HepG2 (cell line): ENCODE results near the gene TRDN. TPM values are rescaled to one million over a fixed set of nuclear protein-coding genes. Genes with fewer than 3 reads are reported as not detected.

Experiments used
- ATAC-seq: fragments of 200-7000 bp; cut with Tn5 transposase; 3 replicates; pipeline ENCODE4 v1.9.1; 2020; ENCODE audit warnings: mild to moderate bottlenecking, moderate library complexity
- BruUV-seq: library from RNA; stranded (reverse); fragments of 400-500 nt; replicated peaks from 2 replicates; lab custom pipeline; 2021; lab: Mats Ljungman, UMichigan
- CTCF ChIA-PET: fragments of 300-600 bp; formaldehyde crosslinking; extraction: SDS; loops from one replicate; lab custom pipeline; 2021; ENCODE audit warnings: low total read pairs, inconsistent platforms, low intra/inter-chr PET ratio; lab: Yijun Ruan, JAX
- POLR2A ChIA-PET: fragments of 350-600 bp; sonication (Branson Sonifier 250); formaldehyde crosslinking; loops from one replicate; lab custom pipeline; 2020; ENCODE audit warnings: antibody characterized with exemption, inconsistent platforms; lab: Yijun Ruan, JAX
- DNase-seq: peaks from one replicate; pipeline ENCODE4 v3.0.0-alpha.2; 2015; ENCODE audit warnings: low spot score
- FAIRE-seq: peaks from 3 replicates; lab custom pipeline; 2011; peaks lifted over from hg19 to GRCh38; lab: Jason Lieb, UNC
- H2AFZ ChIP-seq: one replicate; pipeline ENCODE4 v1.6.1; 2011; ENCODE audit warnings: low read length, inconsistent platforms
- H3K27ac ChIP-seq: fragments of 300-600 bp; 3 replicates; pipeline ENCODE4 v1.8.0; 2011; ENCODE audit warnings: mixed run types, mild to moderate bottlenecking, mixed read lengths, low read length, inconsistent platforms; ENCODE audit not compliant: insufficient read depth; ENCODE audit errors: extremely low read length
- H3K27me3 ChIP-seq, 2 experiments: fragments of 200-600 bp in 1 of 2; 2 replicates in 1 of 2; 3 replicates in 1 of 2; pipeline versions ENCODE4 v1.6.0 to v1.8.0; 2011; ENCODE audit warnings: low read length in 2 of 2, mild to moderate bottlenecking in 2 of 2, moderate library complexity in 2 of 2, inconsistent platforms in 1 of 2; ENCODE audit not compliant: insufficient read depth in 2 of 2, control insufficient read depth in 1 of 2
- H3K36me3 ChIP-seq, 2 experiments: fragments of 200-600 bp in 1 of 2; replicated peaks in 1 of 2; 2 replicates in 1 of 2; 3 replicates in 1 of 2; pipeline versions ENCODE4 v1.5.1 to v1.8.0; 2011; ENCODE audit warnings: low read length in 2 of 2, inconsistent platforms in 1 of 2; ENCODE audit not compliant: insufficient read depth in 2 of 2, control insufficient read depth in 1 of 2
- H3K4me1 ChIP-seq: 2 replicates; pipeline ENCODE4 v1.5.1; 2012; ENCODE audit warnings: low read length, inconsistent platforms; ENCODE audit not compliant: insufficient read depth
- H3K4me2 ChIP-seq: 2 replicates; pipeline ENCODE4 v1.6.0; 2011; ENCODE audit warnings: low read depth, low read length, inconsistent platforms
- H3K4me3 ChIP-seq, 3 experiments: fragments of 200-600 bp in 1 of 3; sonication (generic), shearing (Covaris generic) in 1 of 3; replicated peaks in 1 of 3; 2 replicates each; pipeline ENCODE4 v1.5.1; 2011 to 2016; ENCODE audit warnings: low read length in 3 of 3, inconsistent platforms in 2 of 3, low read depth in 2 of 3, mild to moderate bottlenecking in 2 of 3, control low read depth in 1 of 3, mixed read lengths in 1 of 3; ENCODE audit not compliant: insufficient read depth in 1 of 3
- H3K79me2 ChIP-seq: one replicate; pipeline ENCODE4 v1.6.1; 2011; ENCODE audit warnings: low read length, inconsistent platforms; ENCODE audit not compliant: insufficient read depth
- H3K9ac ChIP-seq: 2 replicates; pipeline ENCODE4 v1.6.0; 2011; ENCODE audit warnings: mild to moderate bottlenecking, low read depth, low read length, inconsistent platforms; ENCODE audit not compliant: insufficient read depth
- H3K9me3 ChIP-seq: 2 replicates; pipeline ENCODE4 v1.5.1; 2012; ENCODE audit warnings: mild to moderate bottlenecking, low read length
- H4K20me1 ChIP-seq: 2 replicates; pipeline ENCODE4 v1.6.0; 2011; ENCODE audit warnings: inconsistent platforms, mild to moderate bottlenecking, low read length, moderate library complexity; ENCODE audit not compliant: insufficient read depth
- BHLHE40 ChIP-seq: IDR thresholded peaks from 2 replicates; pipeline ENCODE4 v1.6.1; 2011; ENCODE audit warnings: low read length, improper control_type of control experiment
- NR2F6 ChIP-seq, 2 experiments: IDR thresholded peaks; 2 replicates each; pipeline ENCODE4 v1.6.1; 2016; ENCODE audit warnings: antibody characterized with exemption in 1 of 2, mild to moderate bottlenecking in 1 of 2
- ZC3H4 ChIP-seq: sonication (generic); formaldehyde crosslinking; IDR thresholded peaks from 2 replicates; pipeline ENCODE4 v1.4.0; 2020; ENCODE audit warnings: missing genetic modification reagents, borderline replicate concordance
- ZNF552 ChIP-seq: sonication (generic); formaldehyde crosslinking; IDR thresholded peaks from 2 replicates; pipeline ENCODE4 v1.9.0; 2022; ENCODE audit warnings: missing genetic modification reagents, mild to moderate bottlenecking, borderline replicate concordance
- ZNF83 ChIP-seq: sonication (generic); formaldehyde crosslinking; IDR thresholded peaks from 2 replicates; pipeline ENCODE4 v1.4.0; 2020; ENCODE audit warnings: missing genetic modification reagents, mild to moderate bottlenecking, borderline replicate concordance
- WGBS: methylation state at CpG from one replicate; pipeline ENCODE4 v1.1.6; 2017; ENCODE audit warnings: low lambda C conversion rate; 5-methylcytosine and 5-hydroxymethylcytosine counted together
- in situ Hi-C: cut with HindIII; loops from 2 replicates; pipeline ENCODE4 v1.10.0; 2017; ENCODE audit warnings: low pct_unique_long_range_greater_than_20kb; ENCODE audit not compliant: extremely low pct_ligation_motif_present
- intact Hi-C: fragments of 100-400 bp; cut with micrococcal nuclease; formaldehyde crosslinking; loops from one replicate; pipeline ENCODE4 v1.10.0; 2022; ENCODE audit not compliant: unreplicated experiment
- polyA plus RNA-seq, 8 experiments: library from polyadenylated mRNA; depleted of rRNA in 3 of 8; stranded (reverse) in 7 of 8; unstranded in 1 of 8; fragments of >200 nt; fragmentation: Illumina TruSeq in 4 of 8; extraction: Trizol in 4 of 8; gene quantifications; 2 replicates each; pipeline versions ENCODE4 v1.2.1 to v1.2.3, GENCODE V29; 2011 to 2016; ENCODE audit warnings: low read depth in 4 of 8, missing spikeins in 1 of 8, mixed read lengths in 1 of 8; ENCODE audit not compliant: insufficient read depth in 1 of 8
- total RNA-seq, 5 experiments: library from RNA; depleted of rRNA; stranded (reverse); fragments of >200 nt; fragmentation: Illumina TruSeq; extraction: Trizol; gene quantifications; 2 replicates each; pipeline ENCODE4 v1.2.3, GENCODE V29; 2016; ENCODE audit warnings: low read depth in 1 of 5
- TF ChIP-seq, protein P1 (sequence below): sonication (generic); formaldehyde crosslinking; IDR thresholded peaks from 2 replicates; pipeline ENCODE4 v1.4.0; 2020; ENCODE audit warnings: low read depth, missing genetic modification reagents

TRDN gene
- total and polyA plus RNA-seq, 2 of the 13 experiments (the other 11 are each of a cell fraction or from before 2014, with no cell fraction given) = not detected

GRCh38 chr6:123503619-123504018 lies 133.1 kb downstream of the TRDN start:
- ATAC-seq = no peak
- no peak for FAIRE-seq
- no peak for DNase-seq
- Histone ChIP-seq H3K27me3 (no peaks in the 10 kb centered on the region), H3K4me1 (no peaks in the 10 kb centered on the region), H2AFZ (no peak overlapping the region), H3K4me2 (no peak overlapping the region), H3K4me3 (no peak overlapping the region), H3K36me3 (no peaks in the 10 kb centered on the region), H3K9ac (no peak overlapping the region), H3K27ac (no peak overlapping the region), H3K79me2 (no peaks in the 10 kb centered on the region), H3K9me3 (no peaks in the 10 kb centered on the region), H4K20me1 (no peaks in the 10 kb centered on the region)
- 2% methylated on average over 1 of the region's 1 CpG for WGBS
- intact Hi-C loops (no loop called here), in situ Hi-C loops (no loop called here)
- ChIA-PET POLR2A (no interaction called here), CTCF (no interaction called here)
- no TSS peak for BruUV-seq
- TF ChIP-seq BHLHE40 (no peak), ZC3H4 (no peak), ZNF83 (no peak), ZNF552 (CRISPR knock-in tag) (no peak), NR2F6 (IDR thresholded peaks at IDR 0.05) (no peak), NR2F6 (CRISPR knock-in tag; IDR thresholded peaks at IDR 0.05) (no peak)
- TF ChIP-seq, protein P1, sequence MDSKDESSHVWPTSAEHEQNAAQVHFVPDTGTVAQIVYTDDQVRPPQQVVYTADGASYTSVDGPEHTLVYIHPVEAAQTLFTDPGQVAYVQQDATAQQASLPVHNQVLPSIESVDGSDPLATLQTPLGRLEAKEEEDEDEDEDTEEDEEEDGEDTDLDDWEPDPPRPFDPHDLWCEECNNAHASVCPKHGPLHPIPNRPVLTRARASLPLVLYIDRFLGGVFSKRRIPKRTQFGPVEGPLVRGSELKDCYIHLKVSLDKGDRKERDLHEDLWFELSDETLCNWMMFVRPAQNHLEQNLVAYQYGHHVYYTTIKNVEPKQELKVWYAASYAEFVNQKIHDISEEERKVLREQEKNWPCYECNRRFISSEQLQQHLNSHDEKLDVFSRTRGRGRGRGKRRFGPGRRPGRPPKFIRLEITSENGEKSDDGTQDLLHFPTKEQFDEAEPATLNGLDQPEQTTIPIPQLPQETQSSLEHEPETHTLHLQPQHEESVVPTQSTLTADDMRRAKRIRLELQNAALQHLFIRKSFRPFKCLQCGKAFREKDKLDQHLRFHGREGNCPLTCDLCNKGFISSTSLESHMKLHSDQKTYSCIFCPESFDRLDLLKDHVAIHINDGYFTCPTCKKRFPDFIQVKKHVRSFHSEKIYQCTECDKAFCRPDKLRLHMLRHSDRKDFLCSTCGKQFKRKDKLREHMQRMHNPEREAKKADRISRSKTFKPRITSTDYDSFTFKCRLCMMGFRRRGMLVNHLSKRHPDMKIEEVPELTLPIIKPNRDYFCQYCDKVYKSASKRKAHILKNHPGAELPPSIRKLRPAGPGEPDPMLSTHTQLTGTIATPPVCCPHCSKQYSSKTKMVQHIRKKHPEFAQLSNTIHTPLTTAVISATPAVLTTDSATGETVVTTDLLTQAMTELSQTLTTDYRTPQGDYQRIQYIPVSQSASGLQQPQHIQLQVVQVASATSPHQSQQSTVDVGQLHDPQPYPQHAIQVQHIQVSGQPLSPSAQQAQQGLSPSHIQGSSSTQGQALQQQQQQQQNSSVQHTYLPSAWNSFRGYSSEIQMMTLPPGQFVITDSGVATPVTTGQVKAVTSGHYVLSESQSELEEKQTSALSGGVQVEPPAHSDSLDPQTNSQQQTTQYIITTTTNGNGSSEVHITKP (CRISPR knock-in tag) = no peak
